Measurements from ENCODE around the gene NAA60.

NAA60 gene

GRCh38 chr16:3503523-3503922, 60.0 kb downstream of the NAA60 start:
- peak in 1 of 2 donors; percentile 67 for DNase-seq (ENCODE audit: low spot score in 2 of 2)
- H3K4me1 Mint-ChIP-seq, result peaks cover 61% of the 10 kb centered on the region
- H3K4me3 Mint-ChIP-seq, result peak overlapping the region; percentile 93
- peak; percentile 56 for ATAC-seq
- no peaks in the 10 kb centered on the region for H3K9me3 Mint-ChIP-seq
- peak overlapping the region; percentile 90 for H3K27ac Mint-ChIP-seq
- H3K36me3 Mint-ChIP-seq, result peaks cover 26% of the 10 kb centered on the region

- H3K9me3 Mint-ChIP-seq, result no peaks in the 10 kb centered on the region
- DNase-seq (ENCODE audit: low spot score in 2 of 2), result no peak
- peak overlapping the region; percentile 45 for H3K4me3 Mint-ChIP-seq
- peaks cover 60% of the 10 kb centered on the region for H3K4me1 Mint-ChIP-seq
- no peak for ATAC-seq
- peaks cover 41% of the 10 kb centered on the region for H3K36me3 Mint-ChIP-seq
- peak overlapping the region; percentile 77 for H3K27ac Mint-ChIP-seq
Measured at GRCh38 chr16:3508736-3509135, 65.3 kb downstream of the NAA60 start.

GRCh38 chr16:3509470-3509928, 66.0 kb downstream of the NAA60 start:
- Mint-ChIP-seq H3K4me1 (peaks cover 58% of the 10 kb centered on the region), H3K4me3 (peak overlapping the region; percentile 45)

GRCh38 chr16:3510416-3510815, 66.9 kb downstream of the NAA60 start:
- ATAC-seq (no peak), DNase-seq (ENCODE audit: low spot score in 2 of 2) (no peak)
- H3K4me1 Mint-ChIP-seq, result peaks cover 53% of the 10 kb centered on the region
- peaks cover 44% of the 10 kb centered on the region for H3K36me3 Mint-ChIP-seq
- peak overlapping the region; percentile 4 for H3K4me3 Mint-ChIP-seq
- peak overlapping the region; percentile 77 for H3K27ac Mint-ChIP-seq
- H3K9me3 Mint-ChIP-seq, result no peaks in the 10 kb centered on the region

More at GRCh38 chr16:3509470-3509928, 66.0 kb downstream of the NAA60 start:
- peak; percentile 44 to 80 for DNase-seq (ENCODE audit: low spot score in 2 of 2)
- H3K9me3 Mint-ChIP-seq, result no peaks in the 10 kb centered on the region
- H3K36me3 Mint-ChIP-seq, result peaks cover 44% of the 10 kb centered on the region
- H3K27ac Mint-ChIP-seq, result peak overlapping the region; percentile 77
- ATAC-seq, result peak; percentile 96

- Mint-ChIP-seq H3K36me3 (peaks cover 53% of the 10 kb centered on the region), H3K9me3 (no peaks in the 10 kb centered on the region), H3K4me3 (peak overlapping the region; percentile 4), H3K27ac (peak overlapping the region; percentile 77), H3K4me1 (peaks cover 46% of the 10 kb centered on the region)
- DNase-seq (ENCODE audit: low spot score in 2 of 2) (no peak), ATAC-seq (no peak)
Measured at GRCh38 chr16:3511286-3512180, 68.1 kb downstream of the NAA60 start.

GRCh38 chr16:3513892-3514583, 70.6 kb downstream of the NAA60 start:
- no peak for DNase-seq (ENCODE audit: low spot score in 2 of 2)
- no peaks in the 10 kb centered on the region for H3K9me3 Mint-ChIP-seq
- peaks cover 49% of the 10 kb centered on the region for H3K36me3 Mint-ChIP-seq
- peaks cover 37% of the 10 kb centered on the region for H3K4me1 Mint-ChIP-seq
- ATAC-seq, result peak; percentile 73
- H3K27ac Mint-ChIP-seq, result peak overlapping the region; percentile 89
- peak overlapping the region; percentile 25 for H3K4me3 Mint-ChIP-seq

GRCh38 chr16:3514621-3515020, 71.1 kb downstream of the NAA60 start:
- Mint-ChIP-seq H3K9me3 (no peaks in the 10 kb centered on the region), H3K27ac (peak overlapping the region; percentile 89), H3K4me1 (peaks cover 31% of the 10 kb centered on the region), H3K4me3 (no peak overlapping the region), H3K36me3 (peaks cover 50% of the 10 kb centered on the region)
- DNase-seq (ENCODE audit: low spot score in 2 of 2) (no peak), ATAC-seq (no peak)

GRCh38 chr16:3515897-3516296, 72.4 kb downstream of the NAA60 start:
- ATAC-seq (no peak), DNase-seq (ENCODE audit: low spot score in 2 of 2) (no peak)
- H3K9me3 Mint-ChIP-seq, result no peaks in the 10 kb centered on the region
- no peak overlapping the region for H3K4me3 Mint-ChIP-seq
- H3K27ac Mint-ChIP-seq, result no peak overlapping the region
- peaks cover 51% of the 10 kb centered on the region for H3K36me3 Mint-ChIP-seq
- H3K4me1 Mint-ChIP-seq, result peaks cover 18% of the 10 kb centered on the region

- Mint-ChIP-seq H3K9me3 (no peaks in the 10 kb centered on the region), H3K4me3 (no peak overlapping the region), H3K36me3 (peaks cover 50% of the 10 kb centered on the region), H3K27ac (no peak overlapping the region), H3K4me1 (peaks cover 8% of the 10 kb centered on the region)
- DNase-seq (ENCODE audit: low spot score in 2 of 2), result no peak
- ATAC-seq, result no peak
Measured at GRCh38 chr16:3518292-3518985, 75.0 kb downstream of the NAA60 start.

GRCh38 chr16:3518986-3519348, 75.5 kb downstream of the NAA60 start:
- DNase-seq (ENCODE audit: low spot score in 2 of 2) (no peak), ATAC-seq (no peak)
- peaks cover 50% of the 10 kb centered on the region for H3K36me3 Mint-ChIP-seq
- peak overlapping the region; percentile 16 for H3K27ac Mint-ChIP-seq
- H3K4me1 Mint-ChIP-seq, result peaks cover 3% of the 10 kb centered on the region
- no peak overlapping the region for H3K4me3 Mint-ChIP-seq
- H3K9me3 Mint-ChIP-seq, result no peaks in the 10 kb centered on the region

- no peak for DNase-seq (ENCODE audit: low spot score in 2 of 2)
- no peaks in the 10 kb centered on the region for H3K9me3 Mint-ChIP-seq
- H3K4me3 Mint-ChIP-seq, result no peak overlapping the region
- no peak for ATAC-seq
- H3K27ac Mint-ChIP-seq, result peak overlapping the region; percentile 16
- peaks cover 49% of the 10 kb centered on the region for H3K36me3 Mint-ChIP-seq
- H3K4me1 Mint-ChIP-seq, result no peaks in the 10 kb centered on the region
Measured at GRCh38 chr16:3519581-3519980, 76.1 kb downstream of the NAA60 start.

- Mint-ChIP-seq H3K27ac (no peak overlapping the region), H3K9me3 (no peaks in the 10 kb centered on the region), H3K4me1 (no peaks in the 10 kb centered on the region), H3K4me3 (no peak overlapping the region), H3K36me3 (peaks cover 49% of the 10 kb centered on the region)
- DNase-seq (ENCODE audit: low spot score in 2 of 2) (no peak), ATAC-seq (no peak)
Measured at GRCh38 chr16:3520413-3520812, 76.9 kb downstream of the NAA60 start.

- Mint-ChIP-seq H3K27ac (no peak overlapping the region), H3K9me3 (no peaks in the 10 kb centered on the region), H3K36me3 (peaks cover 46% of the 10 kb centered on the region), H3K4me3 (no peak overlapping the region), H3K4me1 (no peaks in the 10 kb centered on the region)
- no peak for ATAC-seq
- DNase-seq (ENCODE audit: low spot score in 2 of 2), result no peak
Measured at GRCh38 chr16:3520841-3521240, 77.4 kb downstream of the NAA60 start.

GRCh38 chr16:3523281-3523680, 79.8 kb downstream of the NAA60 start:
- Mint-ChIP-seq H3K4me1 (peaks cover 11% of the 10 kb centered on the region), H3K4me3 (no peak overlapping the region), H3K27ac (no peak overlapping the region), H3K36me3 (peaks cover 28% of the 10 kb centered on the region), H3K9me3 (no peaks in the 10 kb centered on the region)
- no peak for DNase-seq (ENCODE audit: low spot score in 2 of 2)
- ATAC-seq, result no peak

GRCh38 chr16:3525951-3526350, 82.5 kb downstream of the NAA60 start:
- no peaks in the 10 kb centered on the region for H3K9me3 Mint-ChIP-seq
- peaks cover 17% of the 10 kb centered on the region for H3K36me3 Mint-ChIP-seq
- DNase-seq (ENCODE audit: low spot score in 2 of 2), result no peak
- H3K27ac Mint-ChIP-seq, result peak overlapping the region; percentile 30
- ATAC-seq, result no peak
- H3K4me3 Mint-ChIP-seq, result no peak overlapping the region
- peaks cover 13% of the 10 kb centered on the region for H3K4me1 Mint-ChIP-seq

All from stimulated activated effector memory CD8-positive, alpha-beta T cell treated with anti-CD3 and anti-CD28 coated beads, Interleukin-12 subunit alpha, Interleukin-12 subunit beta, amount 100 ng/mL, for 72 hours (primary cell).